ENCODE results near the gene SFXN5.

DNA sequence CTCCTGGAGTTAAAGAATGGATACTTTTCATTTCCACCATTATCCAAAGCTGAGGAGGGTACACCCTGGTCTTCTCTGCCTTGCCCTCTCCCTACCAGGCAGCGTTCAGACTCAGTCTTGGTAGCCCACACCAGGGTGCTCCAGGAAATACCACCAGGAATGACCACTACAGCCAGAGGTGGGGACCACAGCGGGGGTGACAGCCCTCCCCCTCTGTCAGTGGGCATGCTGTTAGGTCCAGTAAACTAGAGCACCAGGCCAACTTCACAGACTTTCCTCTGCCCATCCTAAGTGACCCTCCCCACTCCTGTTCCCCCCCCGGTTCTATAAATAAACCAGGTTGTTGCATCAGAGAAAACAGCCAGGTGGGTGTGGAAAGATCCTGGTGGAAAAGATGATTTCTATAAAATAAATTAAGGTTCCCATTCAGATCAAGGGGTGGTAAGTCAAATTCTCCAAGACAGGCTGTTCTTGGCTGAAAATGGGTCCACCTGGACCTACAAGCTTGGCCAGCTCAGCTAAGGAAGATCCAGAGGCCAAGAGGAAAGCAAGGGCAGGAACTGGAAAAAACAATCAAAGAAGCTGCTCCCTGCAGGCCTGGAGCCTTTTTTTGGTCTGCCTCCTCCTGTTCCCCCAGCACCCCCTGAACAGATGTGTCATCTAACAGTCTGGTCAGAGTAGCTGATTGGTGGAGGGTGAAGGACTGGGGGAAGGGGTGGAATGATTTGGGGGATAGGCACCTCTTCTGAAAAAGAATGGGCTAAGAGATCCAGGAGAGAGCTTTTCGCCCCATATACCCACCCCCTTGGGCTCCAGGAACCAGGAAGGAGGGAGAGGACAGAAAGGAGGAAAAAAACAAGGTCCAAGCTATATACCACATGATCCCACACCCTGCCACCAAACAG, 38.9 kb upstream of the SFXN5 start:
- no peak for TF ChIP-seq POLR2A (IDR thresholded peaks at IDR 0.05)
- TF ChIP-seq, protein P1, sequence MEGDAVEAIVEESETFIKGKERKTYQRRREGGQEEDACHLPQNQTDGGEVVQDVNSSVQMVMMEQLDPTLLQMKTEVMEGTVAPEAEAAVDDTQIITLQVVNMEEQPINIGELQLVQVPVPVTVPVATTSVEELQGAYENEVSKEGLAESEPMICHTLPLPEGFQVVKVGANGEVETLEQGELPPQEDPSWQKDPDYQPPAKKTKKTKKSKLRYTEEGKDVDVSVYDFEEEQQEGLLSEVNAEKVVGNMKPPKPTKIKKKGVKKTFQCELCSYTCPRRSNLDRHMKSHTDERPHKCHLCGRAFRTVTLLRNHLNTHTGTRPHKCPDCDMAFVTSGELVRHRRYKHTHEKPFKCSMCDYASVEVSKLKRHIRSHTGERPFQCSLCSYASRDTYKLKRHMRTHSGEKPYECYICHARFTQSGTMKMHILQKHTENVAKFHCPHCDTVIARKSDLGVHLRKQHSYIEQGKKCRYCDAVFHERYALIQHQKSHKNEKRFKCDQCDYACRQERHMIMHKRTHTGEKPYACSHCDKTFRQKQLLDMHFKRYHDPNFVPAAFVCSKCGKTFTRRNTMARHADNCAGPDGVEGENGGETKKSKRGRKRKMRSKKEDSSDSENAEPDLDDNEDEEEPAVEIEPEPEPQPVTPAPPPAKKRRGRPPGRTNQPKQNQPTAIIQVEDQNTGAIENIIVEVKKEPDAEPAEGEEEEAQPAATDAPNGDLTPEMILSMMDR (IDR thresholded peaks at IDR 0.05) = no peak

Data from vagina (tissue), 2 donors.